Measurements from ENCODE around the gene PEX14. TPM values are rescaled to one million over a fixed set of nuclear protein-coding genes. Genes with fewer than 3 reads are reported as not detected.
A peak's percentile ranks its signal among the peaks of the same experiment; 100 is the strongest.

PEX14 gene
- total RNA-seq, 1 donor from 2014 or later, result 10.6 TPM

- H3K36me3 ChIP-seq, result peaks cover 49 to 50% of the 10 kb centered on the region in 2 donors
- peaks cover 8 to 13% of the 10 kb centered on the region in 2 donors for H3K4me1 ChIP-seq
- TF ChIP-seq CTCF (IDR thresholded peaks at IDR 0.05), result no peak
- no peaks in the 10 kb centered on the region for H3K27me3 ChIP-seq
- no peak overlapping the region for H3K27ac ChIP-seq
- H3K9me3 ChIP-seq, result no peaks in the 10 kb centered on the region
- no peak for DNase-seq (ENCODE audit: low spot score in 2 of 2)
- H3K4me3 ChIP-seq, result no peak overlapping the region
- intact Hi-C loops (cut with DNase I), result no loop called here
Measured at GRCh38 chr1:10659646-10660540, 185.1 kb downstream of the PEX14 start.

GRCh38 chr1:10661453-10661852 is 186.7 kb downstream of the PEX14 start:
- Histone ChIP-seq H3K27me3 (no peaks in the 10 kb centered on the region), H3K4me3 (no peak overlapping the region), H3K36me3 (peaks cover 39 to 40% of the 10 kb centered on the region in 2 donors), H3K9me3 (no peaks in the 10 kb centered on the region), H3K27ac (no peak overlapping the region), H3K4me1 (peaks cover 8 to 28% of the 10 kb centered on the region in 2 donors)
- no peak for TF ChIP-seq CTCF (IDR thresholded peaks at IDR 0.05)
- no peak for DNase-seq (ENCODE audit: low spot score in 2 of 2)
- intact Hi-C loops (cut with DNase I), result no loop called here

GRCh38 chr1:10662090-10662688 is 187.4 kb downstream of the PEX14 start:
- TF ChIP-seq CTCF (IDR thresholded peaks at IDR 0.05), result no peak
- DNase-seq (ENCODE audit: low spot score in 2 of 2), result no peak
- Histone ChIP-seq H3K9me3 (no peaks in the 10 kb centered on the region), H3K4me3 (no peak overlapping the region), H3K27ac (no peak overlapping the region), H3K36me3 (peaks cover 31 to 35% of the 10 kb centered on the region in 2 donors), H3K27me3 (no peaks in the 10 kb centered on the region), H3K4me1 (peaks cover 8 to 30% of the 10 kb centered on the region in 2 donors)
- intact Hi-C loops (cut with DNase I), result no loop called here

GRCh38 chr1:10662824-10663677 is 188.3 kb downstream of the PEX14 start:
- Histone ChIP-seq H3K27ac (peak overlapping the region; percentile 74 to 90), H3K9me3 (no peaks in the 10 kb centered on the region), H3K4me3 (peak overlapping the region in 1 of 2 donors; percentile 44), H3K27me3 (no peaks in the 10 kb centered on the region), H3K36me3 (peaks cover 28 to 34% of the 10 kb centered on the region in 2 donors), H3K4me1 (peaks cover 8 to 34% of the 10 kb centered on the region in 2 donors)
- TF ChIP-seq CTCF (IDR thresholded peaks at IDR 0.05), result no peak
- intact Hi-C loops (cut with DNase I), result no loop called here
- DNase-seq (ENCODE audit: low spot score in 2 of 2), result no peak

GRCh38 chr1:10663678-10664035 is 188.9 kb downstream of the PEX14 start:
- H3K4me3 ChIP-seq, result peak overlapping the region in 1 of 2 donors; percentile 44
- intact Hi-C loops (cut with DNase I), result loop anchor here (2.0 kb wide), 1 partner anchor 27 kb away; no protein-coding TSS in a partner anchor
- no peaks in the 10 kb centered on the region for H3K27me3 ChIP-seq
- DNase-seq (ENCODE audit: low spot score in 2 of 2), result peak; percentile 41 to 87
- TF ChIP-seq CTCF (IDR thresholded peaks at IDR 0.05), result no peak
- no peaks in the 10 kb centered on the region for H3K9me3 ChIP-seq
- peak overlapping the region; percentile 74 to 90 for H3K27ac ChIP-seq
- H3K36me3 ChIP-seq, result peaks cover 22 to 28% of the 10 kb centered on the region in 2 donors
- H3K4me1 ChIP-seq, result peaks cover 8 to 40% of the 10 kb centered on the region in 2 donors
